NCI-H1092 treated with DMSO at 0.1 percent for 48 hours (cell line): ENCODE measurements around the gene GAB2.
"Not testable (repeated sequence)": the region's sequence is repeated elsewhere in the genome, so short reads cannot be mapped to it uniquely, and the experiment has no call there.

Experiments
- DNase-seq: peaks from one replicate; lab custom pipeline; 2025; lab: John Stamatoyannopoulos, UW

Gene GAB2

GRCh38 chr11:78187366-78188285 is 230.0 kb downstream of the GAB2 start:
- no peak for DNase-seq

GRCh38 chr11:78181185-78181584 is 236.4 kb downstream of the GAB2 start:
- no peak for DNase-seq

- DNase-seq = no peak
Observed at GRCh38 chr11:78180751-78181150, 236.9 kb downstream of the GAB2 start.

GRCh38 chr11:78179459-78180071 is 238.1 kb downstream of the GAB2 start:
- no peak for DNase-seq

- DNase-seq = no peak
Observed at GRCh38 chr11:78177216-78177615, 240.4 kb downstream of the GAB2 start.

GRCh38 chr11:78176605-78177141 is 240.9 kb downstream of the GAB2 start:
- no peak for DNase-seq

GRCh38 chr11:78175862-78176261 is 241.8 kb downstream of the GAB2 start:
- DNase-seq = not testable (repeated sequence)

GRCh38 chr11:78171951-78172350 is 245.7 kb downstream of the GAB2 start:
- DNase-seq = no peak

GRCh38 chr11:78170874-78171549 is 246.6 kb downstream of the GAB2 start:
- DNase-seq = no peak

GRCh38 chr11:78170413-78170812 is 247.2 kb downstream of the GAB2 start:
- DNase-seq = no peak

- no peak for DNase-seq
Observed at GRCh38 chr11:78168539-78169477, 248.8 kb downstream of the GAB2 start.

GRCh38 chr11:78166855-78167469 is 250.7 kb downstream of the GAB2 start:
- no peak for DNase-seq
